CD4-positive, CD25-positive, alpha-beta regulatory T cell (primary cell): ENCODE data around the gene CFAP77. TPM values are rescaled to one million over a fixed set of nuclear protein-coding genes. Genes with fewer than 3 reads are reported as not detected.
A peak's percentile ranks its signal among the peaks of the same experiment; 100 is the strongest.
"Not testable (repeated sequence)": the region's sequence is repeated elsewhere in the genome, so short reads cannot be mapped to it uniquely, and the experiment has no call there.

Experiments used
- ATAC-seq, 2 donors: fragments of 150-1000 bp; cut with Tn5 transposase; one replicate each; pipeline ENCODE4 v1.10.0; 2021; ENCODE audit warnings: low read depth in 2 of 2, moderate number of reproducible peaks in 2 of 2, moderate library complexity in 1 of 2
- DNase-seq, 3 donors: peaks; one replicate each; pipeline versions ENCODE4 v3.0.0 to v3.0.0-alpha.2; 2012 to 2022; ENCODE audit warnings: mixed read lengths in 1 of 3
- H3K27ac ChIP-seq: one replicate; pipeline ENCODE4 v1.7.0; 2013; ENCODE audit warnings: mild to moderate bottlenecking, low read length; ENCODE audit not compliant: insufficient read depth, poor library complexity, severe bottlenecking
- H3K27me3 ChIP-seq: one replicate; pipeline ENCODE4 v1.7.0; 2013; ENCODE audit warnings: low read length; ENCODE audit not compliant: control insufficient read depth, insufficient read depth
- H3K36me3 ChIP-seq: one replicate; pipeline ENCODE4 v1.7.0; 2013; ENCODE audit warnings: mild to moderate bottlenecking, low read length, moderate library complexity; ENCODE audit not compliant: control insufficient read depth, insufficient read depth
- H3K4me1 ChIP-seq: 2 replicates; pipeline ENCODE4 v1.7.0; 2013; ENCODE audit warnings: mild to moderate bottlenecking, low read length; ENCODE audit not compliant: insufficient read depth, control insufficient read depth, poor library complexity, severe bottlenecking
- H3K4me3 ChIP-seq: one replicate; pipeline ENCODE4 v1.7.0; 2013; ENCODE audit warnings: low read depth, mild to moderate bottlenecking, low read length, moderate library complexity
- H3K9me3 ChIP-seq, 2 experiments: 1 replicate in 1 of 2; 2 replicates in 1 of 2; pipeline ENCODE4 v1.7.0; 2013; ENCODE audit warnings: low read length in 2 of 2, mild to moderate bottlenecking in 1 of 2, moderate library complexity in 1 of 2; ENCODE audit not compliant: control insufficient read depth in 2 of 2
- H3K27ac Mint-ChIP-seq, 3 donors: one replicate each; pipeline ENCODE4 v1.8.0; 2020 to 2022; ENCODE audit warnings: mild to moderate bottlenecking in 3 of 3, mixed read lengths in 3 of 3, moderate library complexity in 2 of 3
- H3K27me3 Mint-ChIP-seq: one replicate; pipeline ENCODE4 v1.8.0; 2022; ENCODE audit warnings: mild to moderate bottlenecking, mixed read lengths
- H3K36me3 Mint-ChIP-seq: one replicate; pipeline ENCODE4 v1.8.0; 2020; ENCODE audit warnings: mixed read lengths
- H3K4me1 Mint-ChIP-seq, 4 donors: one replicate each; pipeline ENCODE4 v1.8.0; 2020 to 2022; ENCODE audit warnings: mixed read lengths in 4 of 4, mild to moderate bottlenecking in 1 of 4
- H3K4me3 Mint-ChIP-seq, 4 donors: one replicate each; pipeline ENCODE4 v1.8.0; 2020 to 2022; ENCODE audit warnings: mild to moderate bottlenecking in 4 of 4, mixed read lengths in 4 of 4, moderate library complexity in 3 of 4
- H3K9me3 Mint-ChIP-seq, 7 donors: one replicate each; pipeline ENCODE4 v1.8.0; 2020 to 2022; ENCODE audit warnings: mixed read lengths in 7 of 7, mild to moderate bottlenecking in 3 of 7, moderate library complexity in 2 of 7
- polyA plus RNA-seq, 4 donors: library from polyadenylated mRNA; unstranded; fragments of 300-500 nt; fragmentation: Illumina TruSeq; gene quantifications; one replicate each; pipeline ENCODE4 v1.2.3, GENCODE V29; 2021
- total RNA-seq: library from RNA; stranded (reverse); gene quantifications from one replicate; pipeline ENCODE4 v1.2.3, GENCODE V29; 2022

The CFAP77 gene
- total and polyA plus RNA-seq, 5 donors from 2014 or later = not detected

DNA sequence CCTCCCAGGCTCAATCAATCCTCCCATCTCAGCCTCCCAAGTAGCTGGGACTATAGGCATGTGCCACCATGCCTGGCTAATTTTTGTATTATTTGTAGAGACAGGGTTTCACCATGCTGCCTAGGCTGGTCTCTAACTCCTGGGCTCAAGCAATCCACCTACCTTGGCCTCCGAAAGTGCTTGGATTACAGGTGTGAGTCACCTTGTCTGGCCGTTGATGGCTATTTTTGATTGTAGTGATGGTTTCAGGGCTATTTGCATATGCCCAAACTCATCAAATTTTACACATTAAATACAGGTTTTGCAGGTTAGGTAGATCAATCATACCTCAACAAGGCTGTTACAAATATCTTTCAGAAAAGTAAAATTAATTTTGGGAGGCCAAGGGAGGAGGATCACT lies 158.8 kb downstream of the CFAP77 start:
- H3K27me3 Mint-ChIP-seq = peaks cover 14% of the 10 kb centered on the region
- not testable (repeated sequence) for ATAC-seq, H3K9me3 ChIP-seq, H3K9me3 Mint-ChIP-seq, H3K4me1 ChIP-seq, H3K27me3 ChIP-seq, H3K36me3 Mint-ChIP-seq, H3K4me3 ChIP-seq, H3K4me1 Mint-ChIP-seq, H3K36me3 ChIP-seq, H3K27ac ChIP-seq, H3K4me3 Mint-ChIP-seq, DNase-seq, H3K27ac Mint-ChIP-seq

DNA sequence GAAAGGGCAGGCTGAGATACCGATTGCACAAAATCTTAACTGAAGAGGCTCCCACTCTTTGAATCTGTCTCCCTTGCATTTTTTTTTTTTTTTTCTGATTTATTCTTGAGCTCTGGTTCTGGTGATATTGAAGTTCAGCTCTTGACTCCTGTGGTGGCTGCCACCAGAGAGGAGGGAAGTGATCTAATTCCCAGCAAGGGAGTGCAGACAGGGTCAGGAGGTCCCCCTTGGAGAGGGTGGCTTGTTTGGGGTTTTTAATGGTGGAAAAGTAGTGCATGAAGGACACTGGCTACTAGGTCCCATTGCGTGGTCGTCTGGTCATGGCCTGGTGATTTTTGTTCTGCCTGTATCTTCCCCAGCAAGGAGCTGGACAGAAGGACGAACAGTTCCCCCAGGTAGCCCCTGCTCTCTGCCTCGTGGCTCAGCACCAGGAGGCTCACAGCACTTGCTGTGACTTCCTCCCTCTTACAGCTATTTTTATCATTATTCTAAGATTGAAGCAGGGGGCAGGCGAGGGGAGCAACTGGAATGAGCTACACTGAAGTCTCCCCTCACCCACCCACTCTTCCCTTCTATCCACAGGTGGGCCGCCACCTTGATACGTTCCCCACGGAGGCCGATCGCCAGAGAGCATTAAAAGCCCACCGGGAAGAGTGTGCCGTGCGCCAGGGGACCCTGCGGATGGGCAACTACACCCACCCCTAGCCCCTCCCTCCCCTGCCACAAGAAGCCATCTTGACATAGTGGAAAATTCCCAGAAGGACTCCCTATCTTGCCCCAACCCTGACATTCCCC lies 162.0 kb downstream of the CFAP77 start:
- peaks cover 12% of the 10 kb centered on the region for H3K36me3 Mint-ChIP-seq
- peaks cover 0 to 4% (median 0%) of the 10 kb centered on the region in 4 donors for H3K4me1 Mint-ChIP-seq
- DNase-seq (no peak), ATAC-seq (no peak)
- H3K27me3 Mint-ChIP-seq = peaks cover 28% of the 10 kb centered on the region
- Histone ChIP-seq H3K27me3 (peaks cover 6% of the 10 kb centered on the region), H3K9me3 (no peaks in the 10 kb centered on the region), H3K27ac (no peak overlapping the region), H3K4me1 (no peaks in the 10 kb centered on the region), H3K4me3 (no peak overlapping the region), H3K36me3 (no peaks in the 10 kb centered on the region)
- no peak overlapping the region for H3K4me3 Mint-ChIP-seq
- no peak overlapping the region for H3K27ac Mint-ChIP-seq
- H3K9me3 Mint-ChIP-seq = peaks cover 0 to 5% (median 0%) of the 10 kb centered on the region in 7 donors

DNA sequence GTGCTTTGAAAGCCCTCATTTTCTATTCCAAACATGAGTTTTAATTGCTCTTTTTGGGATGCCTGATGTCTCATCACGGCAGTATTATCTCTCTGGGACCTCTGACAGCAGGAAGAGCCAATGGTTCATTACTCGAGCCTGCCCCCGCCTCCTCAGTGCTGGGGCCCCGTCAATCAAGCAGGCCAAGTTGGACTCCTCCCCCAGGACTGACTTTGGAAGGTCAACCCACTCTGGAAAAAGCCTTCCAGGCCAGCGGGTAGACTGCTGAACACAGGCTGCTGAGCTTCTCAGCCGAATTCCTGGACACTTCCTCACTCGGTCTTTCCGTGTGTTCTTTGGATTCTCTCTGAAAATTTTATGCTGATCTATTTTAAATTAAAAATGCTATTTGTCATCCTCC lies 162.9 kb downstream of the CFAP77 start:
- peaks cover 12% of the 10 kb centered on the region for H3K36me3 Mint-ChIP-seq
- DNase-seq = no peak
- H3K4me3 Mint-ChIP-seq = no peak overlapping the region
- peaks cover 0 to 4% (median 0%) of the 10 kb centered on the region in 4 donors for H3K4me1 Mint-ChIP-seq
- no peaks in the 10 kb centered on the region for H3K36me3 ChIP-seq
- peaks cover 15% of the 10 kb centered on the region for H3K27me3 ChIP-seq
- peak overlapping the region in 1 of 3 donors; percentile 38 for H3K27ac Mint-ChIP-seq
- no peak overlapping the region for H3K27ac ChIP-seq
- no peak for ATAC-seq
- H3K27me3 Mint-ChIP-seq = peaks cover 36% of the 10 kb centered on the region
- H3K4me1 ChIP-seq = no peaks in the 10 kb centered on the region
- peaks cover 0 to 5% (median 0%) of the 10 kb centered on the region in 7 donors for H3K9me3 Mint-ChIP-seq
- no peak overlapping the region for H3K4me3 ChIP-seq
- no peaks in the 10 kb centered on the region for H3K9me3 ChIP-seq

DNA sequence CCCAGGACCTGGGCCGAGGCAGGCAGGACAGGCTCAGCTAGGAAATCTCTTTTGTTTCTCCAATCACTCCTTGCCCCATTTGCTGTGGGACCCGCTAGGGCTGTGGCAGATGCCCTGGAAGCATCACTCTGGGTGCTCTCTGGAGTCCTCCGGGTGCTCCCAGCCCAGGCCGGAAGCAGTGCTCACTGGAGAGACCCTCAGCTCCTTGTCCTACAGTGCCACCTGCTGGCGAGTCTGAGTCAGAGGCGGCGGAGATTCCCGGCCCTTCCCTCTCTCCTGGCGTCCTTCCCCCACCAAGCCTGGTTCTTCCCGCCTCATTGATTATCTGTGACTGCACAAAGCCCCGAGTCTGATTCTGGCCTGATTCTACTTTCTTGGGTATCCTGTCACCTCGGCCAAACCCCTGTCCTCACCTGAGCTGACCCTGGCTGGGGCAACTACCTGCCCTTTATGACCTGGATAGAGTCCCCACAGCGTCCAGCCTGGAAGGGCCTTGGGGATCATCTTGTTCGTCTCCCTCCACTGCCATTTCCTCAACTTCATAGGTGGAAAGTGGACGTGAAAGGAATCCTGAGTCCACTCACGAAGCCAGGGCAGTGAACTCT lies 165.1 kb downstream of the CFAP77 start:
- Mint-ChIP-seq H3K27ac (no peak overlapping the region), H3K4me1 (peaks cover 0 to 4% (median 0%) of the 10 kb centered on the region in 4 donors), H3K27me3 (peaks cover 58% of the 10 kb centered on the region), H3K4me3 (no peak overlapping the region), H3K36me3 (peaks cover 12% of the 10 kb centered on the region), H3K9me3 (peaks cover 0 to 8% (median 0%) of the 10 kb centered on the region in 7 donors)
- H3K27ac ChIP-seq = no peak overlapping the region
- ATAC-seq (no peak), DNase-seq (peak in 1 of 3 donors; percentile 34)
- H3K27me3 ChIP-seq = peaks cover 28% of the 10 kb centered on the region
- no peaks in the 10 kb centered on the region for H3K36me3 ChIP-seq
- H3K4me1 ChIP-seq = no peaks in the 10 kb centered on the region
- peaks cover 0 to 2% of the 10 kb centered on the region in 2 experiments for H3K9me3 ChIP-seq
- H3K4me3 ChIP-seq = no peak overlapping the region

DNA sequence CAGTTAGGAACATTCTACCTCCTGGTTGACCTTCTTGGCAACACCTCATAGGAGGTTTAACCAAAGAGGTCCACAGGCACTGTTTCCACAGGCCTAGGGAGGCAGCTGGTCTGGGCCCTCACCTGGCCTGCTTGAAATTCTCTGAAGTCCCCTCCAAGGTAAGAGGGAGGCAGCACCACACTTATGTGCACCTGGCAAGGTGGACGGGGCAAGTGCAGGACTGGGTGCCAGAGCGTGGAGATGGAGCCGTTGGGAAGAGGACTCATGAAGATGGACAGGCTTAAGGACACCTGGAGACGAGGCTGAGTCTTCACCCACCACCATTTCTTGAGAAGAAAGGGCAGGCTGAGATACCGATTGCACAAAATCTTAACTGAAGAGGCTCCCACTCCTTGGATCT lies 165.8 kb downstream of the CFAP77 start:
- no peak overlapping the region for H3K4me3 ChIP-seq
- H3K27ac ChIP-seq = no peak overlapping the region
- Mint-ChIP-seq H3K4me3 (no peak overlapping the region), H3K36me3 (peaks cover 12% of the 10 kb centered on the region), H3K4me1 (peaks cover 0 to 4% (median 0%) of the 10 kb centered on the region in 4 donors), H3K27ac (no peak overlapping the region), H3K27me3 (peaks cover 61% of the 10 kb centered on the region), H3K9me3 (peaks cover 0 to 8% (median 0%) of the 10 kb centered on the region in 7 donors)
- no peaks in the 10 kb centered on the region for H3K36me3 ChIP-seq
- H3K27me3 ChIP-seq = peaks cover 28% of the 10 kb centered on the region
- ATAC-seq = no peak
- H3K9me3 ChIP-seq = peaks cover 0 to 2% of the 10 kb centered on the region in 2 experiments
- no peaks in the 10 kb centered on the region for H3K4me1 ChIP-seq
- no peak for DNase-seq

DNA sequence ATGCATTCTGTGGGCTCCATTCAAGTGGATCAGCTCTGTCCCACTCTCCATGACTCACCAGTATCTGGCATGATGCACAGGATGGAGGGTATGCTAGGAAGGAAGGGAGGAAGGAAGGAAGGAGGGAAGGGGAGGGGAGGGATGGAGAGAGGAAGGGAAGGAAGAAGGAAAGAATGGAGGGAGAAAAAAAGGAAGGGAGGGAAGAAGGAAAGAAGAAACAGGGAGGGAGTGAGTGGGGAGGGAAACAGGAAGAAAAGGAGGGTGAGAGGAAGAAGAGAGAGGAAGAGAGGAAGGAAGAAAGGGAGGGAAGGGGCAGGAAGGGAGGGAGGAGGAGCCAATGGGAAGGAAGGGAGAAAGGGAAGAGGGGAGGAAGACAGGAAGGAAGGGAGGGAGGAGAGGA lies 167.1 kb downstream of the CFAP77 start:
- peaks cover 74% of the 10 kb centered on the region for H3K27me3 Mint-ChIP-seq
- peaks cover 0 to 2% of the 10 kb centered on the region in 2 experiments for H3K9me3 ChIP-seq
- DNase-seq (no peak), ATAC-seq (no peak)
- no peak overlapping the region for H3K27ac Mint-ChIP-seq
- H3K4me3 Mint-ChIP-seq = no peak overlapping the region
- H3K9me3 Mint-ChIP-seq = peaks cover 0 to 17% (median 0%) of the 10 kb centered on the region in 7 donors
- H3K27ac ChIP-seq = no peak overlapping the region
- no peak overlapping the region for H3K4me3 ChIP-seq
- H3K36me3 ChIP-seq = no peaks in the 10 kb centered on the region
- peaks cover 11% of the 10 kb centered on the region for H3K4me1 ChIP-seq
- H3K4me1 Mint-ChIP-seq = peaks cover 0 to 13% (median 5%) of the 10 kb centered on the region in 4 donors
- peaks cover 12% of the 10 kb centered on the region for H3K36me3 Mint-ChIP-seq
- peaks cover 28% of the 10 kb centered on the region for H3K27me3 ChIP-seq

DNA sequence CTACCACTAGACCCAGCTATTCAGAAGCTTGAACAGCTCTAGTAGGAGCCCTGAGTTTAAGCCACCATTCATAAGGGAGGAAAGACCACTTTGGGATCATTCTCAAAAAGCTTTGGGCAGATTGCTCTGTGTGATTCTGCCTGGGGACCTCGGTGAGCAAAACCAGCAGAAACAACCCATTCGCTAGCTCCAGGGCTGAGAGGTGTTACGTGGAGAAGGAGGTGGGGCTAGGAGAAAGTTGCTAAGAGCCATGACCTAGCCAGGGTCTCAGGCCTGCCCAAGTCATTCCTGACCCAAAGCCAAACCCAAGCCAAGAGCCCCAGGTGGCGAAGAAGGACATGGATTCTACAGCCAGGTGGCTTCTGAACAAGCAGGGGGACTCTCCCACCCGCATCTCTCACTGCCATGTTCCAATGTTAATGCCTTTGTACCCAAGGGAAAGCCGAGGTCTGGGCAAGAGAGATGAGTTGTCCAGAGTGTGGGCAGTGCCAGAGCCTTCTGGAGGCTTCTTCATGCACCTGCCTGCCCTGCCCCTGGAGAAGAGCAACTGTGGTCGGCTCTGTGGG lies 168.4 kb downstream of the CFAP77 start:
- Mint-ChIP-seq H3K4me3 (peak overlapping the region in 1 of 4 donors; percentile 85), H3K4me1 (peaks cover 0 to 13% (median 5%) of the 10 kb centered on the region in 4 donors), H3K27ac (peak overlapping the region in 1 of 3 donors; percentile 53), H3K9me3 (peaks cover 0 to 17% (median 0%) of the 10 kb centered on the region in 7 donors), H3K36me3 (peaks cover 12% of the 10 kb centered on the region), H3K27me3 (peaks cover 76% of the 10 kb centered on the region)
- no peak overlapping the region for H3K27ac ChIP-seq
- H3K36me3 ChIP-seq = no peaks in the 10 kb centered on the region
- H3K27me3 ChIP-seq = peaks cover 30% of the 10 kb centered on the region
- ATAC-seq = no peak
- H3K4me1 ChIP-seq = peaks cover 11% of the 10 kb centered on the region
- peaks cover 0 to 2% of the 10 kb centered on the region in 2 experiments for H3K9me3 ChIP-seq
- DNase-seq = no peak
- H3K4me3 ChIP-seq = no peak overlapping the region
